ENCODE results near the gene ARHGEF11.

DNA sequence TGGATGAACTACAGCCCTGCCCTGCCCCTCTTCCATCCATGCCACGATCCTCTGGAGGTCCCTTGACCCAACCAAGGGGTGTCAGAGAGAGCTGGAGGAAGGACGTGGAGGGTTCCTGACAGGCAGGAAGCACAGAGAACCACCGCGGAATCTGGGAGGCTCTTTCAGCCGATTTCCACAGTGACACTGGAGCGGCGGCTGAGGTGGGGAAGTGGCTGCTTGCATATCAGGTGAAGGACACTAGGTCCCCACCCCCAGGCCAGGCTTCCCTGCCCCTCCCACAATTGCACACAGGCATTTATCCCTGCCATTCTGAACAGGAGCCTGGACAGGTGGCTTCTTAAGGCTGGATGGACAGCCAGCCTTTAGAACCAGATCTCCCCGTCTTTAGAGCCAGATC is 107.7 kb downstream of the ARHGEF11 start:
- no peak for TF ChIP-seq MAX (IDR thresholded peaks at IDR 0.05; ENCODE audit: low read depth, low read length)
- TF ChIP-seq, protein P1, sequence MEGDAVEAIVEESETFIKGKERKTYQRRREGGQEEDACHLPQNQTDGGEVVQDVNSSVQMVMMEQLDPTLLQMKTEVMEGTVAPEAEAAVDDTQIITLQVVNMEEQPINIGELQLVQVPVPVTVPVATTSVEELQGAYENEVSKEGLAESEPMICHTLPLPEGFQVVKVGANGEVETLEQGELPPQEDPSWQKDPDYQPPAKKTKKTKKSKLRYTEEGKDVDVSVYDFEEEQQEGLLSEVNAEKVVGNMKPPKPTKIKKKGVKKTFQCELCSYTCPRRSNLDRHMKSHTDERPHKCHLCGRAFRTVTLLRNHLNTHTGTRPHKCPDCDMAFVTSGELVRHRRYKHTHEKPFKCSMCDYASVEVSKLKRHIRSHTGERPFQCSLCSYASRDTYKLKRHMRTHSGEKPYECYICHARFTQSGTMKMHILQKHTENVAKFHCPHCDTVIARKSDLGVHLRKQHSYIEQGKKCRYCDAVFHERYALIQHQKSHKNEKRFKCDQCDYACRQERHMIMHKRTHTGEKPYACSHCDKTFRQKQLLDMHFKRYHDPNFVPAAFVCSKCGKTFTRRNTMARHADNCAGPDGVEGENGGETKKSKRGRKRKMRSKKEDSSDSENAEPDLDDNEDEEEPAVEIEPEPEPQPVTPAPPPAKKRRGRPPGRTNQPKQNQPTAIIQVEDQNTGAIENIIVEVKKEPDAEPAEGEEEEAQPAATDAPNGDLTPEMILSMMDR (IDR thresholded peaks at IDR 0.05; ENCODE audit: low read depth, low read length), result no peak

Data from NB4 (cell line).